HG03378 (cell line): ENCODE measurements around the gene SPINK4.
A peak's percentile ranks its signal among the peaks of the same experiment; 100 is the strongest.

Source experiments
- ATAC-seq: cut with Tn5 transposase; IDR thresholded peaks from one replicate; pipeline ENCODE4 v1.9.1; 2021; ENCODE audit warnings: mild to moderate bottlenecking, moderate library complexity; ENCODE audit not compliant: unreplicated experiment

SPINK4 gene

DNA sequence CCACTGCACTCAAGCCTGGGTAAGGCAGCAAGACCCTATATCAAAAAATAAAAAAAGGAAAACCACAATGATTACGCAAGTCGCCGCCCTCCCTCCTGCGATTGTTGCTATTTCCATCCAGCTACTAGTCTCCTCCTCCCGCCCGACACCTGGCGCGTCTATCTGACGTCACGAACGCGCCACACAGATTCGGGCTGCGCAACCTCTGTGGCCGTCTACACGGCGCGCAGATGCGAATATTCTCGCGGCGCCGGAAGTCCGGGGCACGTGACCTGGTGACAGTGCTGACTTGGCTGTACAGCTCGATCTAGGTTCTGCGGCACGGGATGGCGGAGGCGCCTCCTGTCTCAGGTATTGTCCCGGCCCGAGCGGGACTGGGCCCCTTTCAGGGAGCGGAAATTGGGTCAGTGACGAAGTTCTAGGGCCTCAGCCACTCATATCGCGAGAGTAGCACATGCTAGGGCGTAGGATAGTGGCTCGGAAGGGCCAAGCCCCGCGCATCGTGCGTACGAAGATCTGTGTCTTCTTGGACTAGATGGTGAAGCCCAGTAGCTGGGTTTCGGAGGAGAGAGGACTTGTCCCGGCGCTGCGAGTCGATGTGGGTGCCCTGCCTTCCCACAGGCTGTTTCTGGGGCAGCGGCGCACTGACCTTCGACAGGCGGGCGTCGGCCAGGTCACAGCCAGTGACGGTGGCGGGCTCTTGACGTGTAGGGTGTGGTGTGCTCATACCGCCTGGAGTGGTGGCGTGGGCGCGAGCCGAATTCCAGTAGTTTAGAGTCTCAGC lies 50.5 kb downstream of the SPINK4 start, which contains the start of gene NFX1:
NFX1 (plus strand) TSS at position 270 of the 784 bp plus-strand sequence; CDS start at position 327, 57 bp downstream.
- peak; percentile 81 for ATAC-seq

- ATAC-seq, result no peak
Observed at GRCh38 chr9:33291031-33291397, 51.0 kb downstream of the SPINK4 start.

DNA sequence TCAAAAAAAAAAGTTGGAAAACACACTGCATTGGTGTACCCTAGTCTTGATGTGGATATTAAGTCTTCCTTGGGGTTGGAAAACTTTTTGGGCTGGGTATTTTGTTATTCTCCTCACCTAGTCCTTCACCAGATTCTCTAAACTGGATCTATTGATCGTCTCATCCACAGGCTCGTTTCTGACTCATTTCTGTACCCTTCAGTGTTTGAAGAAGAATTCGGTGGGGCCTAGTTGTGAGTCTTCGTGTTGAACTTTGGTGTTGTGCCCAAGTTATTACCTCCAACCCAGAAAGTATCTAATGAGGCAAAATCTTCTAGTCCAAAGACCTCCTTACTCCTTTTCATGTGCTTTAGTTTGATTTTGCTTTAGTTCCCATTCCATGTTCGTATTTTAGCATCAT lies 51.9 kb downstream of the SPINK4 start:
- no peak for ATAC-seq

DNA sequence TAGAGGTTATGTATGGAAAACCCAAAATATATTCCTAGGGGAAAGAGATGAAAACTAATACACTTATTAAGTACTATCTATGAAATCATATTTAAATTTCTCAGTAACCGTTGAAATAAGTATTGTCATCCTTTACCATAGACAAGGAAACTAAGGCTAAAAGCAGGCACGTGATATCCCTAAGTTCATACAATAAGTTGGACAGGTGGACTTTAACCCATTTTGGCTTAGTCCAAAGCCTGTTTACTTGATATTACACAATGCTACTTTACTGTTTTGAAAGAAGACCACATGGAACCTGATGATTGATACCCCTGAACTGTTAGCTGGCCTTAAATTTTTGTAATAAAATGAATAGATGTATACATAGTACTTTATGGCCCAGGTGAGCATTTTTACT lies 53.8 kb downstream of the SPINK4 start:
- ATAC-seq, result no peak

GRCh38 chr9:33294670-33295432 lies 54.9 kb downstream of the SPINK4 start:
- ATAC-seq, result no peak

- ATAC-seq, result peak; percentile 37
Observed at GRCh38 chr9:33295571-33295970, 55.6 kb downstream of the SPINK4 start.

DNA sequence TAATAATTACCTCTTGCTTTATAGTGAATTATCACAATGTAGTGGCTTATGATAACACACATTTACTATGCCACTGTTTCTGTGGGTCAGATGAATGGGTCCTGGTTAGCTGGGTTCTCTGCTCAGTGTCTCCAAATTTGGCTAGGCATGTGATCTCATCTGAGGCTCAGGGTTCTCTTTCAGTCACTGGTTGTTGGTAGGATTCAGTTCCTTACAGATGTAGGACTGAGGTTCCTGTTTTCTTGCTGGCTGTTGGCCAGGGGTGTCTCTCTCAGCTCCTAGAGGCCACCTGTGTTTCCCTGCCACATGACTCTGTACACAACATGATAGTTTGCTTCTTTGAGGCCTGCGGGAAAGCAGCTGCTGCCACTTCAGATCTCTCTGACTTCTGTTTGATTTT lies 57.5 kb downstream of the SPINK4 start:
- ATAC-seq, result peak; percentile 91
